Dermis microvascular lymphatic vessel endothelial cell (primary cell): ENCODE measurements around the gene LRRC71. TPM values are rescaled to one million over a fixed set of nuclear protein-coding genes. Genes with fewer than 3 reads are reported as not detected.

Source experiments
- DNase-seq, 2 donors: peaks; one replicate each; pipeline versions ENCODE4 v3.0.0 to v3.0.0-alpha.2; 2010; ENCODE audit warnings: low read depth in 2 of 2
- total RNA-seq: library from RNA; depleted of rRNA; stranded (reverse); fragments of >200 nt; gene quantifications from 2 replicates; pipeline ENCODE4 v1.2.1, GENCODE V29; 2014

LRRC71 gene
- total RNA-seq, 1 donor from 2014 or later = 0.13 TPM

DNA sequence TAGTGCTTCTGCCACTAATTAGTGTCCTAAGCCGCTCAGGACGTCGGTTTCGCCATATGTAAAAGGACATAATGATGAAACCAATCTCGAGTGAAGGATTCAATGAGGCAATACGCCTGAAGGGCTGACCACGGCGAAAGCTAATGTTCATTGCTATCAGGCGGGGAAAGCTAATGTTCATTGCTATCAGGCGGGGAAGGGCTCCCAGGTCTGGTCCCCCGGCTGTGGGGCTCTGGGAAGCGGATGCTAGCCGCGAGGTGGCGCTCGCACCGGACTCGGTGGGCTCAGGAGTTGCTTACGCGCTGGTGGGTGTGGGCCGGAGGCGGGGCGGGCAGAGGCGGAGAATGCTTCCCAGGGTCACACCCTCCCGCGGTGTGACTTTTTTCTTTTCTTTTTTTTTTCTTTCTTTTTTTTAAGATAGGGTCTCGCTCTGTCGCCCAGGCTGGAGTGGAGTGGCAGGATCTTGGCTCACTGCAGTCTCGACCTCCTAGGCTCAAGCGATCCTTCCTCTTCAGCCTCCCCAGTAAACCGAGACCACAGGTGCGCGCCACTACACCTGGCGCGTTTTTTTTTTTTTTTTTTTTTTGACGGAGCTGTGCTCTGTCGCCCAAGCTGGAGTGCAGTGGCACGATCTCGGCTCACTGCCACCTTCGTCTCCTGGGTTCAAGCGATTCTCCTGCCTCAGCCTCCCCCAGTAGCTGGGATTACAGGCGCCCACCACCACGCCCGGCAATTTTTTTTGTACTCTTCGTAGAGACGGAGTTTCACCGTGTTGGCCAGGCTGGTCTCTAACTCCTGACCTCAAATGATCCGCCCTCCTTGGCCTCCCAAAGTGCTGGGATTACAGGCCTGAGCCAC, 28.0 kb upstream of the LRRC71 start:
- DNase-seq = peak; percentile 82 to 91

DNA sequence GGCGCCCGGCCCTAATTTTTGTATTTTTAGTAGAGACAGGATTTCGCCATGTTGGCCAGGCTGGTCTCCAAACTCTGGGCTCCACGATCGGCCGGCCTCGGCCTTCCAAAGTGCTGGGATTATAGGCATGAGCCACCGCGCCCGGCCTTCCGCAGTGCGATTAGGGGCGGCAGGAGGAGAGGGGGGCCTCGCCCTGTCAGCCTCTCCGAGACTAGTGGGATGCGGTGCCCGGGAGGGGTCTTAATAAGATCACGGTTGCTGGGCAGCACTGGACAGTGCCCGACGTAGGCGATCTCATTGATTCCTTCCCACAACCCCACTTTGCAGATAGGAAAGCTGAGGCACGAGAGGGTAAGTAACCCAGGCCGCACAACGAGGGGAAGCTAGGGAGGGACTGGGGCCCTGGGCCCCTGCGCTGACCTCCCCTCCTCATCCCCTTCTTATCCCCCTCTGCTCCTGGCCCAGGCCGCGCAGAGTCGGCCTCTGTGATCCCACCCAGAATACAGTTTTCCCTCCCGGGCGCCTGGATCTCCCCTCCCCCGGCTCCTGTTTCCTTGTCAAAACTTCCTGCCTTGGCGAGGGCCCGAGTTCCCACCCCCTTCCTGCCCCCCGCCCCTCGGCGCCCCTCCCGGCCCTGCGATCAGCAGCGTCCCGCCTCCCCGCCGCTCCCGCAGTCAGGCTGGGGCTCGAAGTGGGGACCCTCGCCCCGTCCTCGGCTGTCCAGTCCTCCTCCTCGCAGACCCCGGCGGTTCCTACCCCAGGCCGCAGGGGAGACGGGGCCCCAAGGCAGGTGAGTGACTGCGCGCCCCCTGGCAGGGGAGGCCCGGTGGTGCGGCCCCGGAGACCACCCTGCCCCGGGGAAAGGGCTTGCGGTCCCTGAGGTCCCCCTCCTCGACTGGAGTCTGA, 27.1 kb upstream of the LRRC71 start, which contains the start of gene PEAR1:
TSS of gene PEAR1 (plus strand) at position 671 of the 906 bp plus-strand sequence. CDS start 10,209 bp downstream, outside the sequence.
- peak; percentile 65 to 87 for DNase-seq

DNA sequence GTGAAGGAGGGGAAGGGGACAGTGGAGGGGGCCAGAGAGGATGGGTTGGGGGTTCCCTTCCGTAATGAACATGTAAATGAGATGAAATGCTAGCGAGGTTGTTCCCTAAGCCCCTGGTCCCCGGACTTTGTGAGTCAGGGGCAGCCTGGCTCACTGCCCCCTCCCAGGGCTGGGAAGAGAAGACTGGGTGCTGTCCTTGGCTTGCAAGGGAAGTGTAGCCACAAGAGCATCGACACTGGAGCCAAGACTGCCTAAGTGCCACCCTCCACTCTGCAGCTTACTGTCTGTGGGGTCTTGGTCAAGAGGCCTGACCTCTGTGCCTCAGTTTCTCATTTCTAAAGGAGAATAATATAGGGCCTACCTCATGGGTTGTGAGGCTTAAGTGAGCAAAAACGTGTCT, 26.4 kb upstream of the LRRC71 start:
- DNase-seq = peak in 1 of 2 donors; percentile 33

DNA sequence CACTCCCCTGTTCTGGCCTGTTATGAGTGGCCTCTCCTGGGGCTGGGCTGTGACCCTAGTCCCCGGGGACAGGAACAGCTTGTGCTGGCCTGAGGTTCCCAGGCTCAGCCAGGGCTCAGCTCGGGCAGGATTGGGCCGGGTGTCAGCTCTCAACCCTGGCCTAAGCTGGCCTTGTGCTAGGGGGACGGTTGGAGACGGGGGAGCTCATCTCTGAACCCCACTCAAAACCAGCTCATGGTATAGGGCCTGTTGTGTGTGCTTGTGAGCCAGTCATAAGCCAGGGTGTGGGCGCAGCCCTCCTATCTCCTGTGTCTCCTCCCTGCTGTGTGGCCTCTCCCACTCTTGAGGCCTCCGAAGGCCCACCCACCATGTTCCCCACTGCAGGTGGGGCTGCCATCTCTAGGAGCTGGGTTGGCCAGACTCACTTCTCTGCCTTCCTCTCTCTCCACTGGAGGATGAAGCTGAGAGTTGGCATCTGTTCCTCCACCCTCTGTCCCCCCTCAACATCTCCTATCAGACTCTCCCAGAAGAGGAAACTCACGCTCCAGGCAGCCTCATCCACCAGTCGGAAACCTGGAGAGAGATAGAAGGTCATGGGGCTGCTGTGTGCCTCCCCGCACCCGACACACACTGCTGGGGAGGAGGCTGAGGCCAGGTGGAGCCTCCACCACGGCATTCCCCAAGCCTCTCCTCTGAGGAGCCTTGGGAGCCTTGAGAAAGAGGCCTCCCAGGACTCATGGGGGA, 25.5 kb upstream of the LRRC71 start:
- peak; percentile 40 to 89 for DNase-seq

DNA sequence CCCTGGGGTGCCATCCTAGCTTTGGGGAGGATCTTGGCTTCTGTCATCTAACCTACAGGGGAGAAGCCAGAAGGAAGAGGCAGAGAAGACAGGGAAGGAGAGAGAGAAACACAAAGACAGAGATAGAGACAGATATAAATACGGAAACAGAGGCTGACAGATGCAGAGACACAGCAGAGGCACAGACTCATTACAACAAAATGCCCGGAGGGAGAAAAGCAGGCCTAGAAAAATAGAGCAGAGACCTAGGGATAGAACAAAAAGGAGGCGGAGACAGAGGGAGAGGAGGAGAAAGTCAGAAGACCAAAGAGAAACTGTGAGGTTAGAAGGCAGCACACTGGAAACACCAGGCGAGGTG, 25.0 kb upstream of the LRRC71 start:
- peak in 1 of 2 donors; percentile 40 for DNase-seq

DNA sequence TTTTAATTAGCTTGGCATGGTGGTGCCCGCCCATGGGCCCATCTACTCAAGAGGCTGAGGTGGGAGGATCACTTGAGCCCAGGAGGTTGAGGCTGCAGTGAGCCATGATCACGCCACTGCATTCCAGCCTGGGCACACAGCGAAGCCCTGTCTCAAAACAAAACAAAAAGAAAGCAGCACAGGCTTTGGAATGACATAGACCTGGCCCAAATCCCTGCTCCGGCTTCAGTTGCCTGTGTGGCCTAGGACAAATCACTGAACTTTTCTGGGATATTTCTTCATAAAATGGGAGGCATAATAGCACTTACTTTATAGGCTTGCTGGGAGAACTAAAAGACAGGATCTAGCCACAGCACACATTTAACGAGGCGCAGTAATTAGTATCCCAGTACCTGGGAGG, 24.5 kb upstream of the LRRC71 start:
- DNase-seq = no peak

DNA sequence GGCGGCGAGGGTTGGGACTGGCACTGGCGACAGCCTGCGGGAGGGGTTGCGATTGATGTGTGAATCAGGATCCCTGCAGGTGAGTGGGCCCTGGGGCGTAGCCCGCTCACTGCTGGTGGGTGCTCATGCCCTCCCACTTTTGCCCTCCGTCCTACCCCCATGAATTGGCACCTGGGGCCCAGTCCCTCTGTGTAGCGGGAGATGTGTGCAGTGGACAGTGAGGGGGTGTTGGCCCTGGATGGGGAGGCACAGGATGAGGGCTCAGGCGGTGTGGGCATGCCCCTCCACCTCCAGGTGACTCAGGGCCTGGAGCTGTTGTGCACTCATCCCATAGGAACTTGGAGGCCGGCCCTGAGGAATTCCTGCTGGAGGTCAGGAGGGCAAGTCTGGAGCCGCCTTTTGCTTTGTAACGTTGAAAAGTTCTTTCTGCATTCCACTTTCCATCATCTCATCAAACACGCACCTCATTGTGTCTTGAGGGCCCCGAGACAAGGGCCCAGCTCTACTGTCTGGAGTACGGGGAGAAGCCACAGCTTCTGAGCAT, 23.9 kb upstream of the LRRC71 start:
- peak in 1 of 2 donors; percentile 90 for DNase-seq

DNA sequence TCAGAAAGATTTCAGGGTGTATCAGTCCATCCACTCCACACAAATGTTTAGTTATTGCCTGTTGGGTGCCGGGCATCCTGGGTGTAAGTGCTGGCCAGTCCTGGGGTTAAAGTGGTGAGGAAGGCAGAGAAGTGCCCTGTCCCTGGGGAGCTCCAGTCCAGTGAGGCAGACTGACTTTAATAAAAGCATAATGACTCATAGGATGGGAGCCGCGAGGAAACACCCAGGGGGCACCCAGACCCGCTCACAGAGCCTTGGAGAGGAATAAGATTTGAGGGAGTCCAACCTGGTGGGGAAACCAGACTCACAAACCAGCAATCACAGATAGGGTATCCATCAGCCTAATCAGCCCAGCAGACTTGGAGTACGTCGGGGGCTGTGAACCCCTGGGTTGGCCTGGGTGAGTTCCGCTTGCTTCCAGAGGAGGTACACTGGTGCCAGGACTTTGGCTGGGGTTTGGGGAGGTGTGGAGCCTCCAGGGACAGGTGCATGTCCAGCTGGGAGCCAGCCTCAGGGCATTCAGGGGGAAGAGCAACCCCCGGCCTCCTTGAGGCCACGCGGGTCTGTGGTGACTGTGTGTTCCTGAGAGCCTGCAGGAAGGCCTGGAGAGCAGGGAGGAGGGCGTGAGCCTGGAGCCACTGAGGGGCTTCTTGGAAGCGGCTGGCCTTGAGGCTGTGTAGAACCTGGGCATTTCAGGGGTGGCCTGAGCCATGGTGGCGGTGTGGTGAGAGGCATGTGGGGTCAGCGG, 23.2 kb upstream of the LRRC71 start:
- peak in 1 of 2 donors; percentile 60 for DNase-seq

DNA sequence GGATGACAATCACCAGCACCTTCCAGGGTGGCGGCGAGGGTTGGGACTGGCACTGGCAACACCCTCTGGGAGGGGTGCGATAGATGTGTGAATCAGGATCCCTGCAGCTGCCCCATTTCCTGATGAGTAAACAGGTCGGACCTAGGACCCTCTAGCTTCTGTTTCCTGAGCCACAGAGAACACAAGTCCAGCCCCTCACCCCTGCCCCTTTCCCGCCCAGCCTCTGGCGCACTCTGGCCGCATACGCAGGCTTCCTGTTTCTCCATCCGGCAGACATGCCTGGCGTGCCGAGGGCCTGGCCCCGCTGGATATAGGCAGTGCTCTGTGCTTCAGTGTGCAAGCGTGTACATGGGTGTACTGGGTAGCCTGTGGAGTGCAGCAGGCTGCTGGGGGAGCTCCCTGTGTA, 22.3 kb upstream of the LRRC71 start:
- peak; percentile 96 to 99 for DNase-seq

DNA sequence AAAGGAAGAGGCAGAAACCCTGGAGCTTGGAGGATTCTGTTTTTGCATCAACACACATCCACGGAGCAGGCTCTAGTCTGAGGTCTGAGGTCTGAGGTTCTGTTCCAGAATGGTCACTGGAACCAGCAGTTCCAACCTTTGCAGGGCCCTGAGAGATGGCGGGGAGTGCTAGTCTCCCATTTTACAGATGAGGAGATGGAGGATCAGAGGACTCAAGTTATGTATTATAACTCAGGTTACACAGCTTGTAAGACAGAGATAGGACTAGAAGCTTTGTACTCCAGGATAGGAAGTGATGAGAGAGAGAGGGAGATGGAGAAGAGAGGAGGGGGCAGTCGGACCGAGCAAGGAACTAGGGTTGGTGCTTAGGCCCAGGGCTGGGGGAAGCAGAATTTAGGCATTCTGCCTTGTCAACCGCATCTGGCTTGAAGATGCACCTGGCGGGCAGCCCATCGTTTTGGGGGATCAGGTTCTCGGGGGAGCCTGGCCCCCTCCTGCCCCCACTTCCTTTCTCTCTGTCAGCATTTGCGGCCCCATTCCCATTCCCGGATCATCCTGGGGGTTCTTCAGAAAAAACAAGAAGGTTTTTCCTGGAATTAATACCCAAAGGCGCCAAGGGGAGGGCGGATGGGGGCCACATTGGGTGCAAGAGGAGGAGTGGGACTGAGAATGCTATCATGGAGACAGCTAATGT, 21.3 kb upstream of the LRRC71 start:
- DNase-seq = no peak

DNA sequence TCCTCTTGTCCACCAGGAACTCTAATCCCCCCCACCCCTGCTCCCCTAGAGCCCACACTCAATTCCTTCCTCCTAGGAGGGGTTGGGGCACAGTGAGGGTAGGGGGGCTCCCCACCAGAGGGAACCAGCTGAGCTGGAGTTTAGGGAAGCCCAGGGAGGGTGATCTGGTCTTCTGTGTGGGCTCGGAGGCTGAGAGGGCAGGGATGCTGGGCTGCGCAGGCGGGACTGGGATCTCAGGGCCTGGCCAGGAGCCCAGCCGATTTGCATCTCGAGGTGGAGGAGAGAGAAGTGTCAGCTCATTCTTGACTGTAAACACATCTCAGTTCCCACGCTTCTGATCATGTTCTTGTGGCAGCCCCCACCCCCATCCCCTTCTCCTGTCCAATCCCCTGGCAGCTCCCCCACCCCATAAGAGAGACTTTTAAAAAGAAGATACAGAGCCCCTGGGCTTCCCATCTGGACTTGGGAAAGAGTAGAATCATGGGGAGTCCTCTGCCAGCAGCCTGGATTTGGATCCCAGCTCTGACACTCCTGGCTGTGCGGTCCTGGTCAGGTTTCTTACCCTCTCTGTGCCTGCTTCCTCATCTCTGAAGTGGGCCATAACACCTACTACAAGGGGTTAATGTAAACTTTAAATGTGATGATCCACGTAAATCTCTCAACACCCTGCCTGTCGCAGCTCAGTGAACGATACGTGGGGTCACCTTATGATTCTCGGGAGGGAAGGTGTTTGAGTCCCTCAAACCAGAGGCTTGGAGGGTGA, 20.3 kb upstream of the LRRC71 start:
- DNase-seq = peak in 1 of 2 donors; percentile 88

DNA sequence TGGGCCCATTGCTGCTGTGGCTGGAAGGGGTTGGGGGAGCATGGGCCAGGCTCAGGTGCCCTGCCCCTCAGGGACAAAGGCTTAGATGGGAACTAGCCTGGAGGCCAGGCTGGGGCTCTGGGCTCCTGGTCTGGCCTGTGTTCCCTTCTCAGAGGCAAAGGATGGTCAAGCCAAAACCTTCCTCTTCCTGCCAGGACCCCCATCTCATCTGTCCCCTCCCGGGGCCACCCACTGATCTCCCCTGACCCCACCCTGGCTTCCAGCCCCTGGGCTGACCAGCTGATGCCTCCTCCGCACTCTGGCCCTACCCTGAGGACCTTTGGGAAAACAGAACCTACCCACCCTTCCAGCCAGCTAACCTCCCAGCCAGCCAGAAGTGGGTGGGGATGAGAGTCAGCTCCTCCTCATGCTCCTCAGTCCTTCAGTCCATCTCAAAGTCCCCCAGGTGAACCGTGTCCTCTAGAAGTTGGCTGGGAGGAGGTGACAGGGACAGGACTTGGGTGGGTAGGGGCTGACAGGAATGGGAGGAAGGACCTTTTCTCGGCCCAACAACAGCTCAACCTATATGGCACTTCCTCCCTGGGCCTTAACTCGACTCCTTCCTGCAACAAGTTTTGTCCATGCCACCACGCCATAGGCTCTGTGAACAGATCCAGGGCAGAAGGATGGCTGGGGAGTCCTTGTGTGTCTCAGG, 19.4 kb upstream of the LRRC71 start:
- no peak for DNase-seq

DNA sequence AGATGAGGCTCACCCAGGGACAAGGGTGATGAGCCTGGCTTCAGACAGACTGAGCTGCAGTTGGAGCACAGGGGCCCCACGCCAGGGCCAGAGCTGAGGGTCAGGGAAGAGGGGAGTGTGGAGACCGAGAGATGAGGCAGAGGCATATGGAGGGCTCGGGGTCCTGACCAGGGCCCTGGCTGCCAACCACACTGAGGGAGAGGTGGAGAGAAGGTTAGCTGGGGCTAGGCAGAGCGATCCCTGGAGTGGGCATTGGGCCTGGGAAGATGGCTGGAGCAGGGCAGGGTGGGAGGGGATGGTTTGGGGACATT, 18.9 kb upstream of the LRRC71 start:
- no peak for DNase-seq

DNA sequence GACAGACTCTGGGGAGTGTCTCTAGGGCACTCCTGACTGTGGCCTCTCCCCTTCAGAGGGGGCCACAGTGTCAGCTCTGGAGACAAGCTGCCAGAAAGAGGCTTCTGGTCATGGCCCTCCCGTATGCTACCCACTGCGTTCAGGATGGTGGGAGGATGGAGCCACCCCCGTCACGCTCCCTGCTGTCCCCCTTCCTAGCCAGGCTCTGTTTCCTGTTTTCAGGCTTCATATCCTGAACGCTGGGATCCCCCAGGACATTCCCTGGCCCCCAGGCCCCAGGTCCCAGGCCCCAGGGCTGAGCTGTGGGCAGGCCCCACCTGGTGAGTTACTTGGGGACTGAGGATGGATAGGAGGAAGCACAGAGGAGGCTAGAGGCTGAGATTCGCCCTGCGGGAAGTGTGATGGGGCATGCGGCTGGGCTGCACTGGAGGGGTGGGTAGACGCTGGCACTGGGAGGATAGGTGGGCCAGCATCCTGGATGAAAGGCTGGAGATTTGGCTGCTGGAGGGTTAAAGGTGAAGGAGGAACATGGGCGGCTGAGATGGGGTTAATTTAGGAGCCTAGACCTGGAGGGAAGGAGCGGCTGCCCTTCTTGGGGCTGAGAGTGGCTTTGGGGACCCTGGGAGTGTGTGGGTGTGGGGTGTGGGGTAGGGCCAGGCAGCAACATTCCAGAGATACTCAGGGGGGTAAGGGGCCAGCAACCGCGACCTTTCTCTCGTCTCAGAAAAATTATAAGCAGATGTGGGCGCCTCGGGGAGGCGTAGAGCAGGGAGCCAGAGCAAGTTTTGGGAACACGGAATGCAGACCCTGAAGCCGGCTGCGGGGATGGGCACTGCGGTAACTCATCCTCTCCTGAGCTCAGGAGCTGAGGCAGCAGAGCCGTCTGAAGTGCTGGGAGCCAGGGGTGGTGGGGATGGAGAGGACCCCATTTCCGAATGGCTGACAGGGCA, 18.2 kb upstream of the LRRC71 start:
- DNase-seq = peak in 1 of 2 donors; percentile 69

DNA sequence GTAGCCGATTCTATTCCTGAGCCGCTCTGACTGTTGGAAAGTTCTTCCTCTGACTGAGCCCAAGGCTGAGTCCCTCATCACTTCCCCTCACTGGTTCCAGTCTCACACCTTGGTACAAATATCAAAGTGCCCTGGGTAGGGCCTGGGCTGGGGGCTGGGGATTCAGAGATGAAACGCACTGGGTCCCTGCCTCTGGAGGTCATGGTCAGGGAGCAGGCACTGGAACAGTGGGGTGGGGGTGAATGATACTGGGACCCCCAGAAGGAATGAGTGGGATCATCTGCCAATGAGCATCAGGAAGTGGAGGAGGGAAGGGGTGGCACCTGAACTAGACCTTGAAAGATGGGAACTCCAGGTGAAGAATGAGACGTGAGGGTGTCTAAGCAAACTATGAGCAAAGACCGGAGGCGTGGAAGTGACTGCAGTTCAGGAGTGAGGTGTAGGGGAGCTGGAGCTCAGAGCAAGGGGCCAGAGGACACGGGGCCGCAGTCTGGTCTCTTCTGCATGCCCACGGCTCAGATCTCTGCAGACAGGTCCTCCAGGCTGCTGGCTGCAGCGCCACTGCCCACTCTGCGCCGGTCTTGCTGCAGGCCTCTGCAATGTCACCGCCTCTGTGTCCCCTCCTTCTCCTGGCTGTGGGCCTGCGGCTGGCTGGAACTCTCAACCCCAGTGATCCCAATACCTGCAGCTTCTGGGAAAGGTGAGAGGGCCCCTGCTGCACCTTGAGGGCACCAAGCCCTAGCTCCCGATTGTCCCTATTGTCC, 16.9 kb upstream of the LRRC71 start:
- DNase-seq = no peak

DNA sequence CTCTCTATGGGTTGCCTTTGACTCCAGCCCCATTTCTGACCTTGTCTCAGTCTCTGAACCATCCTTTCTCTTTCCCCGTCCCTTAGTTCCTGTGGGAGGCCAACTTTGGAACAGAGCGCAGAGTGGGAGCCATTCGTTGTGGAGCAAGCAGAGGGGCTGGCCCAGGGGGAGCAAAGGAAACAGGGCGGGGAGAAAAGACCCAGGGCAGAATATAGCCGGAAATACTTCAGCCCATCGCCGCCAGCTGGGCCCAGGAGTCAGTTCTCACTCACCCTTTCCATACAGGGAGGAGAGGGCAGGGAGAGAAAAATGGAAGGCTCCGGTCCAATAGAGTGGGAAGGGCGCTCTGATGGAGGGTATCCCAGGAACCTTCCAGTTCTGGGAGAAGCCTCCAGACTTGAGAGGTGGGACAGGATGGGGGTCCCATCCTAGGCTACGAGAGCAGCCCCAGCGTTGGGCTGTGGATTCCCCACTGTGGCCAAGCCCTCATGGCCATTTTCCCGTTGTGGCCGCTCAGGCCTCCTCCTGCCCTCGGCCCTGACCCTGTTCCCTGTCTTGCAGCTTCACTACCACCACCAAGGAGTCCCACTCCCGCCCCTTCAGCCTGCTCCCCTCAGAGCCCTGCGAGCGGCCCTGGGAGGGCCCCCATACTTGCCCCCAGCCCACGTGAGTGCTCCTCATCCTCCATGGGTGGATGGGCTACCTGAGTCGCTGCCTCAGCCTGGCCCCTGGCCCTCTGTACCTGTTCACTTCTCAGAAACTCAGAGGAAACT, 16.1 kb upstream of the LRRC71 start:
- peak in 1 of 2 donors; percentile 54 for DNase-seq
